Uterus (tissue), 2 donors: Measurements from ENCODE around the gene PYGB.

Experiments
- CTCF ChIP-seq, 4 experiments: fragments of 200-600 bp in 2 of 4; fragments of 450-650 bp in 2 of 4; sonication (generic) in 2 of 4; IDR thresholded peaks; one replicate each; pipeline ENCODE4 v1.5.1; 2016 to 2019; ENCODE audit warnings: antibody characterized with exemption in 4 of 4, mild to moderate bottlenecking in 2 of 4, moderate library complexity in 1 of 4
- POLR2A ChIP-seq, 2 donors: fragments of 450-650 bp; IDR thresholded peaks; one replicate each; pipeline ENCODE4 v1.6.1; 2016; ENCODE audit warnings: antibody characterized with exemption in 2 of 2, mild to moderate bottlenecking in 1 of 2, moderate library complexity in 1 of 2

GRCh38 chr20:25321991-25322390, 74.1 kb downstream of the PYGB start:
- TF ChIP-seq CTCF (IDR thresholded peaks at IDR 0.05) (no peak), POLR2A (IDR thresholded peaks at IDR 0.05) (no peak)
